Astrocyte of the cerebellum (primary cell): ENCODE measurements around the gene ZNF317.
A peak's percentile ranks its signal among the peaks of the same experiment; 100 is the strongest.

Experiments used
- DNase-seq: peaks from one replicate; pipeline ENCODE4 v3.0.0-alpha.2; 2011; ENCODE audit warnings: low read depth
- H3K4me3 ChIP-seq: 2 replicates; pipeline ENCODE4 v1.5.1; 2011; ENCODE audit warnings: mild to moderate bottlenecking, low read depth, low read length, moderate library complexity
- CTCF ChIP-seq: IDR thresholded peaks from 2 replicates; pipeline ENCODE4 v1.5.1; 2012; ENCODE audit warnings: low read length, low read depth, moderate library complexity, mild to moderate bottlenecking; ENCODE audit errors: missing control alignments
- in situ Hi-C: cut with HindIII; loops from 2 replicates; pipeline ENCODE4 v1.10.0; 2017; ENCODE audit warnings: low sequenced_read_pairs

ZNF317 gene

DNA sequence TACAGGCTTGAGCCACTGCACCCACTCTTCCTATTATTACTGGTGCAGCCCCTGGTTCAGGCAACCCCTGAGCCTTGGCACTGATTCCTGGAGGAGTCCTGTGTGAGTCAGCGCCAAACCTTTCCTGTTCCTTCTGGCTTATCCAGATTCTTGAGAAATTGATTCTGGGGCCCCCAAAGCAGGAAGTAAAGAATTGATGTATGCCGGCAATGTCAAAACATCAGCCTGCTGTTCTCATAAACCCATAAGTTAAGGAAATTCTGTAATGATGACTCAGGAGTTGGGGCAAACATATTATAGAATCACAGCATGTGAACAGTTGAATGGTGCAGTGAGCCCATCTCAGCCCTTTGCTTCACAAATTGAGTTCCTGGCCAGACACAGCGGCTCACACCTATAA, 12.0 kb upstream of the ZNF317 start:
- H3K4me3 ChIP-seq = no peak overlapping the region
- in situ Hi-C loops = no loop called here
- no peak for DNase-seq
- no peak for TF ChIP-seq CTCF

- DNase-seq = no peak
- TF ChIP-seq CTCF = no peak
- H3K4me3 ChIP-seq = no peak overlapping the region
- in situ Hi-C loops = no loop called here
Measured at GRCh38 chr19:9130965-9131364, 9.2 kb upstream of the ZNF317 start.

GRCh38 chr19:9132422-9132821, 7.8 kb upstream of the ZNF317 start:
- TF ChIP-seq CTCF = no peak
- in situ Hi-C loops = no loop called here
- DNase-seq = no peak
- H3K4me3 ChIP-seq = no peak overlapping the region

- no peak for DNase-seq
- peak overlapping the region; percentile 65 for H3K4me3 ChIP-seq
- in situ Hi-C loops = no loop called here
- no peak for TF ChIP-seq CTCF
Measured at GRCh38 chr19:9139609-9140158, 513 bp upstream of the ZNF317 start.

GRCh38 chr19:9144920-9145319, 4.7 kb downstream of the ZNF317 start:
- H3K4me3 ChIP-seq = no peak overlapping the region
- no peak for DNase-seq
- in situ Hi-C loops = no loop called here
- no peak for TF ChIP-seq CTCF

DNA sequence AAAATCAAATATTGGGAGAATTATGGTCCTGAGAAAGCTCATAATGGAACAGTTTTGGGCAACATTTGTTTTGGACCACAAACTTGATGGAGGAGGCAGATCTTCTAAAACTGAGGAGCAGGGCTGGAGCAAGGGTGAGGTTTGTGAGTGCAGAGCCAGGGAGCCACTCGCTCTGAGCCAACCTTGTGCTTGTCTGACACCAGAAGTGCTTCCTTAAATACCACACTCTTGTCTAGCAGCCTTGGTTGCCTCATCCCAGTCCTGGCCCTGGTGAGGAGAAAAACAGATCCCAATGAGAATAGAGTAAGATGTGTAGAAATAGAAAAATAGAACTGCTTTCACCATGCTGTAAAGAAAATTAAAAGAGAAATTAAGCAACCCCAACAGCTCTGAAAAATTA, 6.7 kb downstream of the ZNF317 start:
- no peak for TF ChIP-seq CTCF
- in situ Hi-C loops = no loop called here
- no peak overlapping the region for H3K4me3 ChIP-seq
- no peak for DNase-seq

- in situ Hi-C loops = no loop called here
- TF ChIP-seq CTCF = no peak
- DNase-seq = no peak
- no peak overlapping the region for H3K4me3 ChIP-seq
Measured at GRCh38 chr19:9148697-9149096, 8.5 kb downstream of the ZNF317 start.
